Retinal pigment epithelial cell (primary cell): ENCODE measurements around the gene ZNF280C.

ENCODE experiments used
- DNase-seq: peaks from one replicate; pipeline ENCODE4 v3.0.0-alpha.2; 2010; ENCODE audit warnings: low read depth
- H3K4me3 ChIP-seq: 2 replicates; pipeline ENCODE4 v1.5.1; 2011; ENCODE audit warnings: mild to moderate bottlenecking, low read length, control low read depth, moderate library complexity
- TF ChIP-seq, protein P1 (sequence below): conservative IDR thresholded peaks from 2 replicates; pipeline ENCODE4 v1.5.1; 2011; ENCODE audit warnings: low read depth, low read length, control low read depth, inconsistent platforms

Gene ZNF280C, protein sequence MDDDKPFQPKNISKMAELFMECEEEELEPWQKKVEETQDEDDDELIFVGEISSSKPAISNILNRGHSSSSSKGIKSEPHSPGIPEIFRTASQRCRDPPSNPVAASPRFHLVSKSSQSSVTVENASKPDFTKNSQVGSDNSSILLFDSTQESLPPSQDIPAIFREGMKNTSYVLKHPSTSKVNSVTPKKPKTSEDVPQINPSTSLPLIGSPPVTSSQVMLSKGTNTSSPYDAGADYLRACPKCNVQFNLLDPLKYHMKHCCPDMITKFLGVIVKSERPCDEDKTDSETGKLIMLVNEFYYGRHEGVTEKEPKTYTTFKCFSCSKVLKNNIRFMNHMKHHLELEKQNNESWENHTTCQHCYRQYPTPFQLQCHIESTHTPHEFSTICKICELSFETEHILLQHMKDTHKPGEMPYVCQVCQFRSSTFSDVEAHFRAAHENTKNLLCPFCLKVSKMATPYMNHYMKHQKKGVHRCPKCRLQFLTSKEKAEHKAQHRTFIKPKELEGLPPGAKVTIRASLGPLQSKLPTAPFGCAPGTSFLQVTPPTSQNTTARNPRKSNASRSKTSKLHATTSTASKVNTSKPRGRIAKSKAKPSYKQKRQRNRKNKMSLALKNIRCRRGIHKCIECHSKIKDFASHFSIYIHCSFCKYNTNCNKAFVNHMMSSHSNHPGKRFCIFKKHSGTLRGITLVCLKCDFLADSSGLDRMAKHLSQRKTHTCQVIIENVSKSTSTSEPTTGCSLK

DNA sequence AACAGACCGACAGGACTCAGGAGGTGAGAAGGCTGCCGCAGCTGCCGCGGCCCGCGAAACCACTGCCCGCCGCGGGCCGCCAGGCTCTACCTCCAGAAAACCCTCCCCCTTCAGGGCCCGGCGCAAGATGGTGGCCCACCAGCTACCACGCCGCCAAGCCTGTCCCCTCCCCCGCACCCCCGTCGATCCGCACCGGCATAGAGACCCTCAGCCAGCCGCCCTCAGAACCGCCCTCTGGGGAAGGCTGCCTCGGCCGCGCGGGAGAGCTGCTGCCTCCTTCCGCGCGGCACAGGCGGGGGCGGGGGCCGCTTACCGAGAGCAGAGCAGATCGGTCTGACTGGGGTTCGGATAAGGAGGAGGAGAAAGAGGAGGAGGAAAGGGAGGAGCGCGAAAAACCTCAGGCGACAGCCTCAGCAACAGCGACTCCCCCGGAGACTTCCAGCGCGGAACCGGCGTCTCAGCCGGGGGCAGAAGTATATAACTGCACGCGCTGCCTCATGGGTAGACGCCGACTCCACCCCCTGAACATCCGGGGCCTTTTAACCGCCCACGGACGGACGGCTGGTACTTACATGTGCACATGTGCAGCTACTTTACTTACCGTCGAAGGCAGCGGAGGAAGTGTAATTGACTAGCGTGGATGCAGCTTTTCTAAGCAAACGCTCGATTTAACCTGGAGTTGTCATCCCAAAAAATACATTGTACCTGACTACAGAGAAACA is at the start of gene ZNF280C:
TSS of gene ZNF280C (minus strand) at position 451 of the 722 bp plus-strand sequence. CDS start 8,450 bp downstream, outside the sequence.
- peak within 1 kb of the TSS; percentile 79 for H3K4me3 ChIP-seq
- peak; percentile 73 for DNase-seq

DNA sequence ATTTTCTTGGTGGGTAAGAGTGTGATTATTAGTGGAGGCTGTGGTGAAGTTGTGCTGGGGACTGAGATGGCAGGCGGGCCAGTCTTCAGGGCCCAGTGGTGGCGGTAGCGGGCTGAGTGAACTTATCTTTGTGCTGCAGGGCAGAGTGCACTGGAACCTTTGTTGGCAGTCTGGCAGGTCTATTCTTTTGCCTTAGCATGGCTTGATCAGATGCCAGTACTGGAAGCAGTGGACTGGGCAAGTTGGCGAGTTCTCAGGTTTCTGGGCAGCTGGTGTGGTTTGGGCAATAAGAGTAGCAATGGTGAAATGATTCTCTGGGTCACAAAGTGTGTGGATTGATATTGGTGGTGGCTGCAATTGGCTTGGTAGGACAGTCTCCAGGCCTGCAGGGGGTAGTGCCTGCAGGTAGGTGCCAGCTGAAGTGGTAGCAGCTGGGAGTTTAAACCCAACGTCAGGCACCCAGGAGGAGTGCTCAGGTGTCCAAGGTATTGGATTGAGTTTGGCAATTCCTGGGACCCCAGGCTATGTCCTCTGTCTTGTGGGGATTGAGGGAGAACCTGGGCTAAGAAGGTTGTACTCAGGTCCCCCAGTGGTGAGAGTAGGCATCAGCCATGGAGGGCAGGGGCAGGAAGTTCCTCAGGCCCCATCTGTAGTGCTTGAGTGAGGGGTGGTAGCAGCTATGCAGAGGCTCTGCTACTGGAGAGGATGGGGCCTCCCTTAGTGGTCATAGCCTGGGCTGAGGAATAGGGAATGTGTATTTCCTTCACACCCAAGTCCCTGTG is 36.1 kb upstream of the ZNF280C start:
- TF ChIP-seq, protein P1, sequence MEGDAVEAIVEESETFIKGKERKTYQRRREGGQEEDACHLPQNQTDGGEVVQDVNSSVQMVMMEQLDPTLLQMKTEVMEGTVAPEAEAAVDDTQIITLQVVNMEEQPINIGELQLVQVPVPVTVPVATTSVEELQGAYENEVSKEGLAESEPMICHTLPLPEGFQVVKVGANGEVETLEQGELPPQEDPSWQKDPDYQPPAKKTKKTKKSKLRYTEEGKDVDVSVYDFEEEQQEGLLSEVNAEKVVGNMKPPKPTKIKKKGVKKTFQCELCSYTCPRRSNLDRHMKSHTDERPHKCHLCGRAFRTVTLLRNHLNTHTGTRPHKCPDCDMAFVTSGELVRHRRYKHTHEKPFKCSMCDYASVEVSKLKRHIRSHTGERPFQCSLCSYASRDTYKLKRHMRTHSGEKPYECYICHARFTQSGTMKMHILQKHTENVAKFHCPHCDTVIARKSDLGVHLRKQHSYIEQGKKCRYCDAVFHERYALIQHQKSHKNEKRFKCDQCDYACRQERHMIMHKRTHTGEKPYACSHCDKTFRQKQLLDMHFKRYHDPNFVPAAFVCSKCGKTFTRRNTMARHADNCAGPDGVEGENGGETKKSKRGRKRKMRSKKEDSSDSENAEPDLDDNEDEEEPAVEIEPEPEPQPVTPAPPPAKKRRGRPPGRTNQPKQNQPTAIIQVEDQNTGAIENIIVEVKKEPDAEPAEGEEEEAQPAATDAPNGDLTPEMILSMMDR, result no peak
- H3K4me3 ChIP-seq, result no peak overlapping the region
- DNase-seq, result no peak

More for the DNA sequence above, at the start of gene ZNF280C:
- TF ChIP-seq, protein P1, result peak; percentile 34

DNA sequence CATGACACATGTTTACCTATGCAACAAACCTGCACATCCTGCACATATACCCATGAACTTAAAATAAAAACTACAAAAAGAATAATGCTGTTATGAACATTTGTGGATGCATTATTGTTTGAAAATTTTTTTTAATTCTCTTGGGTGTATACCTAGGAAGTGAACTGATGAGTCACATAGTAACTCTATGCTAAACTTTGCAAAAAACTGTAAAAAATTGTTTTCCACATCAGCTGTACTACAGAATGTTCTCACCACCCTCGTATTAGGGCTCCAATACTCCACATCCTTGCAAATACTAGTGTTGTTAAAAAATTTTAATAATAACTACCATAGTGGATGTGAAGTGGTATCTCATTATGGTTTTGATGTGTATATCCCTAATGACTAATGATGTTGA is 33.3 kb upstream of the ZNF280C start:
- TF ChIP-seq, protein P1, result no peak
- H3K4me3 ChIP-seq, result no peak overlapping the region

DNA sequence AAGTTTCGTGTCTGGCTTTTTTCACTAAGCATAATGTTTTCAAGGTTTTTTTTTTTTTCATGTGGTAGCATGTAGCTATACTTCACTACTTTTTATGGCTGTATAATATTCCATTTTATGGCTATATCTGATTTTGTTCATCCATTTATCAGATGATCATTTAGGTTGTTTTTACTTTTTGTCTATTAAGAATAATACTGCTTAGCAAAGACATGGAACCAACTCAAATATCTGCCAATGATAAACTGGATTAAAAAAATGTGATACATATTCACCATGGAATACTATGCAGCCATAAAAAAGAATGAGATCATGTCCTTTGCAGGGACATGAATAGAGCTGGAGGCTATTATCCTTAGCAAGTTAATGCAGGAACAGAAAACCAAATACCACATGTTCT is 32.7 kb upstream of the ZNF280C start:
- no peak for DNase-seq
- TF ChIP-seq, protein P1, result no peak

More for the DNA sequence above, 33.3 kb upstream of the ZNF280C start:
- DNase-seq, result no peak

DNA sequence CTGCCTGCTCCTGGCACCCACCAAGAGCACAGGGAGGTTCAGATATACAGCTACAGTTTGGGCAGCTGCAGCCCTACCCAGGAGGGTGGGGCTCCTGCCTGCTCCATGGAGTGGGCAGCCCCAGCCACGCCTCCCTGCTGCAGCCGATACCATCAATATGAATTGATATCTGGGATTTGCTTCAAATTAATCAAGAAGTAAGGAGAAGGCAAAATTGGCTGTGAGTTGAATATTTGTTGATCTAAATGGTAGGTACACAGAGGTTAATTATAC is 31.2 kb upstream of the ZNF280C start:
- H3K4me3 ChIP-seq, result no peak overlapping the region
- no peak for DNase-seq
- TF ChIP-seq, protein P1, result no peak

More for the DNA sequence above, 32.7 kb upstream of the ZNF280C start:
- H3K4me3 ChIP-seq, result no peak overlapping the region

DNA sequence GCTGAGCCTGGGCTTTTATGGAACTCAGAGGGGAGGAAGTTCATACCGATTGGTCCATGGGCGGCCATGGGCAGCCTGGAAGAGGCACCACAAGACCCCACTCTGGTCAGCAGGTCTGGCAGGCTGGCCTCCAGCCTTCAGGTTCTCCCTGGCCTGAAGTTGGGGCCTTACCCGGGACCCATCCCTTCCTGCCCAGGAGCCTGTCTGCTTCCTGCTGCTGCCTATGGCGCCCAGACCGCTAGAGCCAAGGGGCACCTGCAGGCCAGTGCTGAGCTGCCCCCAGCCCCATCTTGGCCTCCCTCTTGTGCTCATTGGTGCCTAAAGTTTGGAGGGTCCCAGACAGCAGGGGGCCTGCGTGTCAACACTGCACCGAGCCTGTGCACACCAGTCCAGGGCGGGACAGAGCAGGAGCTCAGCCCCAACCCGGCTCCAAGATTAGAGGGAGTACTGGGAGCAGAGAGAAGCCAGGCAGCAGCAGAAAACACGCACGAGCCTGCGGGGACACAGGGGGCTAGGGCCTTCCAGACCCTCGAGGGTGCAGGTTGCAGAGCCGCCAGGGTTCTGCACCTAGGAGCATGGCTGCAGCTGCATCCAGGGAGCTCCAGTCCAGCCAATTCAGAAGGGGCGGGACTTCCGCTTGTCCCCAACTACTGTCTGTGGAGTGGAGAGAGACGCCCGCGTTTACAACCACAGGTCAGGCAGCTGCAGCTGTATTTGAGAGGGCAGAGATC is 30.7 kb upstream of the ZNF280C start:
- TF ChIP-seq, protein P1, result no peak
- H3K4me3 ChIP-seq, result no peak overlapping the region
- no peak for DNase-seq
